ENCODE measurements around the gene MAN1B1.

DNA sequence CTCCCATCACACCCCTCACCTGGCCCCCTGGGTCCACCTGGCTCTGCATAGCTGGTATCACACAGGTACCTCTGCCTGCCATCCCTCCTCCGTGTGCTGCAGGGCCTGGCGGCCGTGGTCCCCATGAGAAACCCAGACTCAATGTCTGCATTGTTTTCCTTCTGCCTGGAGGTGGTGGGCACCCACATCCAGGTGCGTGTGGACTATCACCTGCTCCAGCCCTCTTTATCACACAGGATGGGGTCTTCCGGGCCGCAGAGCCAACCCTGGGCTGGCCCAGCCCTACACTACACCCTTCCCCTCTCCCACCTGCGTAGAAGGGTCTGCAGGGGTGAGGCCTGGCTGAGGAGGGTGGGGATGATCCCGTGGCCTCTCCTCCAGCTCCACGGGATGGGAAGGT, 47.9 kb upstream of the MAN1B1 start:
- TF ChIP-seq SIN3A (IDR thresholded peaks at IDR 0.05; ENCODE audit: borderline replicate concordance, insufficient read depth, low read length) (no peak), TAF1 (IDR thresholded peaks at IDR 0.05; ENCODE audit: borderline replicate concordance, insufficient read depth, low read length) (no peak), POLR2AphosphoS5 (IDR thresholded peaks at IDR 0.05; ENCODE audit: low read depth, low read length) (no peak)
- TF ChIP-seq, protein P1, sequence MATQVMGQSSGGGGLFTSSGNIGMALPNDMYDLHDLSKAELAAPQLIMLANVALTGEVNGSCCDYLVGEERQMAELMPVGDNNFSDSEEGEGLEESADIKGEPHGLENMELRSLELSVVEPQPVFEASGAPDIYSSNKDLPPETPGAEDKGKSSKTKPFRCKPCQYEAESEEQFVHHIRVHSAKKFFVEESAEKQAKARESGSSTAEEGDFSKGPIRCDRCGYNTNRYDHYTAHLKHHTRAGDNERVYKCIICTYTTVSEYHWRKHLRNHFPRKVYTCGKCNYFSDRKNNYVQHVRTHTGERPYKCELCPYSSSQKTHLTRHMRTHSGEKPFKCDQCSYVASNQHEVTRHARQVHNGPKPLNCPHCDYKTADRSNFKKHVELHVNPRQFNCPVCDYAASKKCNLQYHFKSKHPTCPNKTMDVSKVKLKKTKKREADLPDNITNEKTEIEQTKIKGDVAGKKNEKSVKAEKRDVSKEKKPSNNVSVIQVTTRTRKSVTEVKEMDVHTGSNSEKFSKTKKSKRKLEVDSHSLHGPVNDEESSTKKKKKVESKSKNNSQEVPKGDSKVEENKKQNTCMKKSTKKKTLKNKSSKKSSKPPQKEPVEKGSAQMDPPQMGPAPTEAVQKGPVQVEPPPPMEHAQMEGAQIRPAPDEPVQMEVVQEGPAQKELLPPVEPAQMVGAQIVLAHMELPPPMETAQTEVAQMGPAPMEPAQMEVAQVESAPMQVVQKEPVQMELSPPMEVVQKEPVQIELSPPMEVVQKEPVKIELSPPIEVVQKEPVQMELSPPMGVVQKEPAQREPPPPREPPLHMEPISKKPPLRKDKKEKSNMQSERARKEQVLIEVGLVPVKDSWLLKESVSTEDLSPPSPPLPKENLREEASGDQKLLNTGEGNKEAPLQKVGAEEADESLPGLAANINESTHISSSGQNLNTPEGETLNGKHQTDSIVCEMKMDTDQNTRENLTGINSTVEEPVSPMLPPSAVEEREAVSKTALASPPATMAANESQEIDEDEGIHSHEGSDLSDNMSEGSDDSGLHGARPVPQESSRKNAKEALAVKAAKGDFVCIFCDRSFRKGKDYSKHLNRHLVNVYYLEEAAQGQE (IDR thresholded peaks at IDR 0.05; ENCODE audit: insufficient read depth in 1 of 2, low read depth in 2 of 2, low read length in 2 of 2): no peak
